ENCODE measurements around the gene KCTD8. TPM values are rescaled to one million over a fixed set of nuclear protein-coding genes. Genes with fewer than 3 reads are reported as not detected.

Gene KCTD8
- total RNA-seq, 1 experiment from 2014 or later, result 3.8 TPM

GRCh38 chr4:44232262-44232661, 216.3 kb downstream of the KCTD8 start (continued):
- TF ChIP-seq SMAD4 (CRISPR knock-in tag; IDR thresholded peaks at IDR 0.05), result no peak

- H3K27ac Mint-ChIP-seq, result no peak overlapping the region
- ATAC-seq (no peak), DNase-seq (ENCODE audit: low spot score) (no peak)
- POLR2A ChIA-PET, result no interaction called here
- CTCF ChIA-PET, result no interaction called here
- no peak overlapping the region for H3K4me3 Mint-ChIP-seq
- no peak for TF ChIP-seq ATF1 (CRISPR knock-in tag; IDR thresholded peaks at IDR 0.05)
- TF ChIP-seq AR (CRISPR knock-in tag; IDR thresholded peaks at IDR 0.05), result no peak
- TF ChIP-seq E2F1 (CRISPR knock-in tag; IDR thresholded peaks at IDR 0.05), result no peak
- TF ChIP-seq TCF7 (CRISPR knock-in tag; IDR thresholded peaks at IDR 0.05; ENCODE audit: low read depth), result no peak
- no peak for TF ChIP-seq ZNF317 (CRISPR knock-in tag; IDR thresholded peaks at IDR 0.05; ENCODE audit: borderline replicate concordance, low read depth)
- no peak for TF ChIP-seq IRF1 (CRISPR knock-in tag; IDR thresholded peaks at IDR 0.05)
- no peak for TF ChIP-seq TEAD4 (CRISPR knock-in tag; IDR thresholded peaks at IDR 0.05)
- no peak for TF ChIP-seq ATF2 (CRISPR knock-in tag; IDR thresholded peaks at IDR 0.05; ENCODE audit: borderline replicate concordance, low read depth)
- no peak for TF ChIP-seq ETV6 (CRISPR knock-in tag; IDR thresholded peaks at IDR 0.05)
- TF ChIP-seq ZNF263 (CRISPR knock-in tag; IDR thresholded peaks at IDR 0.05; ENCODE audit: low read depth), result no peak
- TF ChIP-seq OVOL2 (CRISPR knock-in tag; IDR thresholded peaks at IDR 0.05; ENCODE audit: borderline replicate concordance), result no peak
- no peak for TF ChIP-seq SOX15 (CRISPR knock-in tag; IDR thresholded peaks at IDR 0.05)
- no peak for TF ChIP-seq ZNF219 (CRISPR knock-in tag; IDR thresholded peaks at IDR 0.05; ENCODE audit: borderline replicate concordance)
- peaks cover 31% of the 10 kb centered on the region for H3K4me1 Mint-ChIP-seq
- peaks cover 11% of the 10 kb centered on the region for H3K36me3 Mint-ChIP-seq
- H3K9me3 Mint-ChIP-seq, result peaks cover 8% of the 10 kb centered on the region
- H3K27me3 Mint-ChIP-seq (ENCODE audit: low read depth), result peaks cover 30% of the 10 kb centered on the region
These were observed 217.6 kb downstream of the KCTD8 start for GRCh38 chr4:44231006-44231405.

- H3K9me3 Mint-ChIP-seq, result peaks cover 15% of the 10 kb centered on the region
- ChIA-PET POLR2A (no interaction called here), CTCF (no interaction called here)
- peaks cover 24% of the 10 kb centered on the region for H3K27me3 Mint-ChIP-seq (ENCODE audit: low read depth)
- H3K27ac Mint-ChIP-seq, result no peak overlapping the region
- DNase-seq (ENCODE audit: low spot score) (no peak), ATAC-seq (no peak)
- peaks cover 31% of the 10 kb centered on the region for H3K4me1 Mint-ChIP-seq
- H3K36me3 Mint-ChIP-seq, result peaks cover 11% of the 10 kb centered on the region
- no peak overlapping the region for H3K4me3 Mint-ChIP-seq
- TF ChIP-seq ZNF281 (CRISPR knock-in tag; IDR thresholded peaks at IDR 0.05) (no peak), NFYB (CRISPR knock-in tag; conservative IDR thresholded peaks at IDR 0.05; ENCODE audit: low read depth) (no peak), NR2C2 (CRISPR knock-in tag; IDR thresholded peaks at IDR 0.05) (no peak), SMAD3 (CRISPR knock-in tag; IDR thresholded peaks at IDR 0.05; ENCODE audit: borderline replicate concordance) (no peak), ZMAT4 (CRISPR knock-in tag; IDR thresholded peaks at IDR 0.05) (no peak), CBFB (CRISPR knock-in tag; IDR thresholded peaks at IDR 0.05; ENCODE audit: low read depth) (no peak), KAT7 (CRISPR knock-in tag; IDR thresholded peaks at IDR 0.05; ENCODE audit: borderline replicate concordance) (no peak), ZNF121 (CRISPR knock-in tag; IDR thresholded peaks at IDR 0.05) (no peak), ZNF512 (CRISPR knock-in tag; IDR thresholded peaks at IDR 0.05; ENCODE audit: borderline replicate concordance) (no peak)
These were observed 220.3 kb downstream of the KCTD8 start for GRCh38 chr4:44228326-44228725.
